ENCODE measurements around the gene TMEM50A.
"Not testable (repeated sequence)": the region's sequence is repeated elsewhere in the genome, so short reads cannot be mapped to it uniquely, and the experiment has no call there.

DNA sequence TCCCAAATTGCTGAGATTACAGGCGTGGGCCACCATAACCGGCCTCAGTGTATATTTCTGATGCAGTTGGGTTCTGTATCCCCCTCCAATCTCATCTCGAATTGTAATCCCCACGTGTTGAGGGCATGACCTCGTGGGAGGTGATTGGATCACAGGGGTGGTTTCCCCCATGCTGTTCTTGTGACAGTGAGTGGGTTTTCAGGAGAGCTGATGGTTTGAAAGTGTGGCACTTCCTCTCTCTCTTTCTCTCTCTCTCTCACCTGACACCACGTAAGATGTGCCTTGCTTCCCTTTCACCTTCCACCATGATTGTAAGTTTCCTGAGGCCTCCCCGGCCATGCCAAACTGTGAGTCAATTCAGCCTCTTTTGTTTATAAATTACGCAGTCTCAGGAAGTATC, 41.6 kb upstream of the TMEM50A start:
- TF ChIP-seq GABPB2 (CRISPR knock-in tag; conservative IDR thresholded peaks at IDR 0.05); SMARCB1 (IDR thresholded peaks at IDR 0.05; ENCODE audit: insufficient read length, low read depth); ZFX (CRISPR knock-in tag; IDR thresholded peaks at IDR 0.05); ZNF143 (CRISPR knock-in tag; IDR thresholded peaks at IDR 0.05); YY1 (IDR thresholded peaks at IDR 0.05; ENCODE audit: borderline replicate concordance in 1 of 3, control insufficient read depth in 1 of 3, extremely low read depth in 1 of 3, insufficient read depth in 3 of 3, insufficient read length in 1 of 3, insufficient replicate concordance in 2 of 3, low read depth in 1 of 3, low read length in 2 of 3); OTX1 (CRISPR knock-in tag; IDR thresholded peaks at IDR 0.05); HMGXB4 (CRISPR knock-in tag; IDR thresholded peaks at IDR 0.05); TAF1 (IDR thresholded peaks at IDR 0.05; ENCODE audit: control insufficient read depth, extremely low read depth, insufficient read depth, low read length, severe bottlenecking); SMARCA5 (IDR thresholded peaks at IDR 0.05): not testable (repeated sequence)
- TF ChIP-seq, protein P1, sequence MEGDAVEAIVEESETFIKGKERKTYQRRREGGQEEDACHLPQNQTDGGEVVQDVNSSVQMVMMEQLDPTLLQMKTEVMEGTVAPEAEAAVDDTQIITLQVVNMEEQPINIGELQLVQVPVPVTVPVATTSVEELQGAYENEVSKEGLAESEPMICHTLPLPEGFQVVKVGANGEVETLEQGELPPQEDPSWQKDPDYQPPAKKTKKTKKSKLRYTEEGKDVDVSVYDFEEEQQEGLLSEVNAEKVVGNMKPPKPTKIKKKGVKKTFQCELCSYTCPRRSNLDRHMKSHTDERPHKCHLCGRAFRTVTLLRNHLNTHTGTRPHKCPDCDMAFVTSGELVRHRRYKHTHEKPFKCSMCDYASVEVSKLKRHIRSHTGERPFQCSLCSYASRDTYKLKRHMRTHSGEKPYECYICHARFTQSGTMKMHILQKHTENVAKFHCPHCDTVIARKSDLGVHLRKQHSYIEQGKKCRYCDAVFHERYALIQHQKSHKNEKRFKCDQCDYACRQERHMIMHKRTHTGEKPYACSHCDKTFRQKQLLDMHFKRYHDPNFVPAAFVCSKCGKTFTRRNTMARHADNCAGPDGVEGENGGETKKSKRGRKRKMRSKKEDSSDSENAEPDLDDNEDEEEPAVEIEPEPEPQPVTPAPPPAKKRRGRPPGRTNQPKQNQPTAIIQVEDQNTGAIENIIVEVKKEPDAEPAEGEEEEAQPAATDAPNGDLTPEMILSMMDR (IDR thresholded peaks at IDR 0.05 in 2 of 3, conservative IDR thresholded peaks at IDR 0.05 in 1 of 3; ENCODE audit: insufficient read depth in 2 of 3, low read depth in 1 of 3, low read length in 3 of 3), result not testable (repeated sequence)
- TF ChIP-seq, protein P2, sequence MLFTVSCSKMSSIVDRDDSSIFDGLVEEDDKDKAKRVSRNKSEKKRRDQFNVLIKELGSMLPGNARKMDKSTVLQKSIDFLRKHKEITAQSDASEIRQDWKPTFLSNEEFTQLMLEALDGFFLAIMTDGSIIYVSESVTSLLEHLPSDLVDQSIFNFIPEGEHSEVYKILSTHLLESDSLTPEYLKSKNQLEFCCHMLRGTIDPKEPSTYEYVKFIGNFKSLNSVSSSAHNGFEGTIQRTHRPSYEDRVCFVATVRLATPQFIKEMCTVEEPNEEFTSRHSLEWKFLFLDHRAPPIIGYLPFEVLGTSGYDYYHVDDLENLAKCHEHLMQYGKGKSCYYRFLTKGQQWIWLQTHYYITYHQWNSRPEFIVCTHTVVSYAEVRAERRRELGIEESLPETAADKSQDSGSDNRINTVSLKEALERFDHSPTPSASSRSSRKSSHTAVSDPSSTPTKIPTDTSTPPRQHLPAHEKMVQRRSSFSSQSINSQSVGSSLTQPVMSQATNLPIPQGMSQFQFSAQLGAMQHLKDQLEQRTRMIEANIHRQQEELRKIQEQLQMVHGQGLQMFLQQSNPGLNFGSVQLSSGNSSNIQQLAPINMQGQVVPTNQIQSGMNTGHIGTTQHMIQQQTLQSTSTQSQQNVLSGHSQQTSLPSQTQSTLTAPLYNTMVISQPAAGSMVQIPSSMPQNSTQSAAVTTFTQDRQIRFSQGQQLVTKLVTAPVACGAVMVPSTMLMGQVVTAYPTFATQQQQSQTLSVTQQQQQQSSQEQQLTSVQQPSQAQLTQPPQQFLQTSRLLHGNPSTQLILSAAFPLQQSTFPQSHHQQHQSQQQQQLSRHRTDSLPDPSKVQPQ (CRISPR knock-in tag; IDR thresholded peaks at IDR 0.05; ENCODE audit: borderline replicate concordance), result not testable (repeated sequence)
